Natural killer cell (primary cell): ENCODE results near the gene POP4. TPM values are rescaled to one million over a fixed set of nuclear protein-coding genes. Genes with fewer than 3 reads are reported as not detected.

Source experiments
- ATAC-seq, 3 donors: fragments of 150-1000 bp in 2 of 3; fragments of 200-7000 bp in 1 of 3; cut with Tn5 transposase; 1 replicate in 1 of 3; 2 replicates in 2 of 3; pipeline ENCODE4 v1.10.0; 2021; ENCODE audit warnings: mild to moderate bottlenecking in 2 of 3, moderate library complexity in 2 of 3
- DNase-seq, 2 donors: peaks; one replicate each; pipeline versions ENCODE4 v3.0.0 to v3.0.0-alpha.2; 2013 to 2021; ENCODE audit warnings: mixed read lengths in 1 of 2
- H3K27ac ChIP-seq: one replicate; pipeline ENCODE4 v1.5.1; 2013; ENCODE audit warnings: mild to moderate bottlenecking, low read length
- H3K27me3 ChIP-seq: one replicate; pipeline ENCODE4 v1.6.1; 2013; ENCODE audit warnings: low read length; ENCODE audit not compliant: control insufficient read depth, insufficient read depth
- H3K36me3 ChIP-seq: one replicate; pipeline ENCODE4 v1.6.1; 2013; ENCODE audit warnings: low read length; ENCODE audit not compliant: control insufficient read depth, insufficient read depth
- H3K4me1 ChIP-seq: one replicate; pipeline ENCODE4 v1.6.1; 2013; ENCODE audit warnings: low read length; ENCODE audit not compliant: control insufficient read depth, insufficient read depth
- H3K4me3 ChIP-seq: one replicate; pipeline ENCODE4 v1.5.1; 2013; ENCODE audit warnings: low read length
- H3K9me3 ChIP-seq: one replicate; pipeline ENCODE4 v1.6.1; 2013; ENCODE audit warnings: low read length; ENCODE audit not compliant: control insufficient read depth, insufficient read depth
- H3K27ac Mint-ChIP-seq, 2 donors: one replicate each; pipeline ENCODE4 v1.8.0; 2022; ENCODE audit warnings: mild to moderate bottlenecking in 2 of 2, mixed read lengths in 2 of 2, moderate library complexity in 1 of 2
- H3K27me3 Mint-ChIP-seq, 2 donors: one replicate each; pipeline ENCODE4 v1.8.0; 2022; ENCODE audit warnings: low read depth in 2 of 2, mixed read lengths in 2 of 2
- H3K36me3 Mint-ChIP-seq: one replicate; pipeline ENCODE4 v1.8.0; 2022; ENCODE audit warnings: mixed read lengths
- H3K4me1 Mint-ChIP-seq, 2 donors: one replicate each; pipeline ENCODE4 v1.8.0; 2022; ENCODE audit warnings: mixed read lengths in 2 of 2
- H3K4me3 Mint-ChIP-seq: one replicate; pipeline ENCODE4 v1.8.0; 2022; ENCODE audit warnings: mild to moderate bottlenecking, moderate library complexity, mixed read lengths
- H3K9me3 Mint-ChIP-seq, 2 donors: one replicate each; pipeline ENCODE4 v1.8.0; 2022; ENCODE audit warnings: mixed read lengths in 2 of 2
- WGBS: methylation state at CpG from one replicate; pipeline ENCODE4 v1.1.7; 2013; ENCODE audit warnings: missing lambda C conversion rate; ENCODE audit not compliant: insufficient coverage; 5-methylcytosine and 5-hydroxymethylcytosine counted together
- intact Hi-C: fragments of 100-400 bp; cut with micrococcal nuclease; formaldehyde crosslinking; loops from one replicate; pipeline ENCODE4 v1.14.2; 2022
- total RNA-seq, 4 donors: library from RNA; stranded (reverse); fragments of 120-200 nt in 1 of 4; gene quantifications; one replicate each; pipeline versions ENCODE4 v1.2.3 to v1.2.4, GENCODE V29; 2013 to 2022
- TF ChIP-seq, protein P1 (sequence below): fragments of 200-600 bp; IDR thresholded peaks from one replicate; pipeline ENCODE4 v1.8.0; 2022; ENCODE audit warnings: antibody characterized with exemption

Gene POP4
- total RNA-seq, 3 donors from 2014 or later (not counting 1 experiment from before 2014, with no cell fraction given): 46.4 to 60.1 (median 46.4) TPM

DNA sequence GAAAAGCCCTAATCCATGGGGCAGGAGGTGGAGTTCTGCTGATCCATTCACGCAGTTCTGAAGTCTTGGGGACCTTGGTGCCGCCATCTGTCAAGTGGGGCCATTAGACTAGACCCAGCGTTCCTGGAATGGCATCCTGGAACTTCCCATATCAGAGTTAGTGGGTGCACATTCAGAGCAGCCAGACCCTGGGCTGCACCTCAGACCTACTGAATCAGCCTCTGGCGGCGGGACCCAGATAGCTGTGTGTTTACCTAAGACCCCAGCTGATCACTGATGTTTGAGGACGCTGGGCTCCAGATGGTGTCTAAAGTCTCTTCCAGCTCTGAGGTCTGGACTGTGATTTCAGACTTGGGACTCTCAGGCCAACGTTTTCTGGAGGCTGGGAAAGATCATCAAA is 12.8 kb downstream of the POP4 start:
- peaks cover 39% of the 10 kb centered on the region for H3K4me1 ChIP-seq
- no peaks in the 10 kb centered on the region for H3K9me3 Mint-ChIP-seq
- ATAC-seq: no peak
- peaks cover 23% of the 10 kb centered on the region for H3K36me3 ChIP-seq
- peaks cover 11% of the 10 kb centered on the region for H3K36me3 Mint-ChIP-seq
- intact Hi-C loops: loop anchor here (10.0 kb wide), 1 partner anchor 256 kb away; no protein-coding TSS in a partner anchor
- WGBS: 90% methylated on average over 7 of the region's 7 CpGs
- H3K4me3 Mint-ChIP-seq: no peak overlapping the region
- no peak overlapping the region for H3K27ac Mint-ChIP-seq
- no peaks in the 10 kb centered on the region for H3K27me3 Mint-ChIP-seq
- no peaks in the 10 kb centered on the region for H3K9me3 ChIP-seq
- no peaks in the 10 kb centered on the region for H3K27me3 ChIP-seq
- H3K27ac ChIP-seq: no peak overlapping the region
- TF ChIP-seq, protein P1, sequence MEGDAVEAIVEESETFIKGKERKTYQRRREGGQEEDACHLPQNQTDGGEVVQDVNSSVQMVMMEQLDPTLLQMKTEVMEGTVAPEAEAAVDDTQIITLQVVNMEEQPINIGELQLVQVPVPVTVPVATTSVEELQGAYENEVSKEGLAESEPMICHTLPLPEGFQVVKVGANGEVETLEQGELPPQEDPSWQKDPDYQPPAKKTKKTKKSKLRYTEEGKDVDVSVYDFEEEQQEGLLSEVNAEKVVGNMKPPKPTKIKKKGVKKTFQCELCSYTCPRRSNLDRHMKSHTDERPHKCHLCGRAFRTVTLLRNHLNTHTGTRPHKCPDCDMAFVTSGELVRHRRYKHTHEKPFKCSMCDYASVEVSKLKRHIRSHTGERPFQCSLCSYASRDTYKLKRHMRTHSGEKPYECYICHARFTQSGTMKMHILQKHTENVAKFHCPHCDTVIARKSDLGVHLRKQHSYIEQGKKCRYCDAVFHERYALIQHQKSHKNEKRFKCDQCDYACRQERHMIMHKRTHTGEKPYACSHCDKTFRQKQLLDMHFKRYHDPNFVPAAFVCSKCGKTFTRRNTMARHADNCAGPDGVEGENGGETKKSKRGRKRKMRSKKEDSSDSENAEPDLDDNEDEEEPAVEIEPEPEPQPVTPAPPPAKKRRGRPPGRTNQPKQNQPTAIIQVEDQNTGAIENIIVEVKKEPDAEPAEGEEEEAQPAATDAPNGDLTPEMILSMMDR: no peak
- no peak for DNase-seq
- H3K4me3 ChIP-seq: no peak overlapping the region
- peaks cover 38 to 50% of the 10 kb centered on the region in 2 donors for H3K4me1 Mint-ChIP-seq

- H3K4me1 ChIP-seq: peaks cover 59% of the 10 kb centered on the region
- TF ChIP-seq, protein P1: no peak
- no peaks in the 10 kb centered on the region for H3K36me3 Mint-ChIP-seq
- peak overlapping the region; percentile 65 to 96 for H3K27ac Mint-ChIP-seq
- peaks cover 5% of the 10 kb centered on the region for H3K36me3 ChIP-seq
- 24% methylated on average over 15 of the region's 15 CpGs for WGBS
- H3K27ac ChIP-seq: no peak overlapping the region
- H3K4me1 Mint-ChIP-seq: peaks cover 49 to 62% of the 10 kb centered on the region in 2 donors
- intact Hi-C loops: loop anchor here (5.0 kb wide), 1 partner anchor 46 kb away; the partner anchor contains the start of gene PLEKHF1
- no peaks in the 10 kb centered on the region for H3K9me3 Mint-ChIP-seq
- peak overlapping the region; percentile 73 for H3K4me3 Mint-ChIP-seq
- ATAC-seq (peak in 2 of 3 donors; percentile 24 to 48), DNase-seq (peak; percentile 31 to 46)
- H3K9me3 ChIP-seq: no peaks in the 10 kb centered on the region
- no peak overlapping the region for H3K4me3 ChIP-seq
- H3K27me3 Mint-ChIP-seq: no peaks in the 10 kb centered on the region
- no peaks in the 10 kb centered on the region for H3K27me3 ChIP-seq
These were observed 14.9 kb downstream of the POP4 start for GRCh38 chr19:29620931-29621351.

DNA sequence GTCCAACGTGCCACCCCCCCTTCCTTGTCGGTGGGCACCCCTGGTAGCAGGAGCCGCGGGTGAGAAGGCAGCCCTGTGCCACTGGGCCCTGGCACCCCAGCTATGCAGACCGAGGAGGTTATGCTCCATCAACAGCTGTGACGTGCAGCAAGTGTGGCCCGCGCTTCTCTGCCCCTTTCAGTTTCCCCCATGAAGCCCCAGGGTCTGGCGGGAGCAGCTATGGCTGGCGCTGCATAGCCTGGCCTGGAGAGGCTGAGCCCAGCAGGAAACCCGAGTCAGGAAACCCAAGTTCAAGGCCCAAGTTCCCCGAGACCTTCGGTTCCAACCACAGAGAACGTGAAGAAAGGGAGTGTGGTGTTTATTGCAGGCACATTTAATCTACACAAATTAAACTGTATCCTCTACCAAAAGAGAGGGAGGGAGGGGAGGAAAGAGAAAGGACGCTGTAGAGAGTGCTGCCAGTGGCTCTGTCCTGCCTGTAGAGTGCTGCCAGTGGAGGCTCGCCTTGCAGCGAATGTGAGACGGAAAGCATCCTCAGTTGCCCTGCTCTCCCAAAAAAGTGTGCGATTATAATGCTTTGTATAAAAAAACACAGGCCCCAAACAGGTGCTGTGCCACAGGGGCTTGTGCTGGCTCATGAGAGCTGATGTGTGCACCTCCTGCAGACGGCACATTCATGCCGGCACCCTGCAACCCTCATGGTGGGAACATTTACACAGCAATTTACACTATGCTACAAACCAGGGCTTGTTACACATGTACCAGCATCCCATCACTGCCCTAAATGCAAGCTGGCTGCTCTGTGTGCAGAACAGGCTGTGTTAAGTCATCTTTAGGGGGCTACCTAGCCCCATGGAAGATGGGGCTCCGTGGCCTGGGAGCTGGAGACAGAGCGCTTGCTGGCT is 16.3 kb downstream of the POP4 start:
- H3K9me3 Mint-ChIP-seq: no peaks in the 10 kb centered on the region
- no peaks in the 10 kb centered on the region for H3K27me3 Mint-ChIP-seq
- Histone ChIP-seq H3K27ac (peak overlapping the region; percentile 50), H3K27me3 (no peaks in the 10 kb centered on the region), H3K9me3 (no peaks in the 10 kb centered on the region), H3K36me3 (no peaks in the 10 kb centered on the region), H3K4me1 (peaks cover 61% of the 10 kb centered on the region), H3K4me3 (no peak overlapping the region)
- H3K4me3 Mint-ChIP-seq: peak overlapping the region; percentile 73
- no peaks in the 10 kb centered on the region for H3K36me3 Mint-ChIP-seq
- peak overlapping the region; percentile 65 to 96 for H3K27ac Mint-ChIP-seq
- WGBS: 43% methylated on average over 20 of the region's 23 CpGs
- TF ChIP-seq, protein P1: no peak
- ATAC-seq: peak; percentile 74 to 79 (median 78)
- peak; percentile 46 to 65 for DNase-seq
- H3K4me1 Mint-ChIP-seq: peaks cover 49 to 59% of the 10 kb centered on the region in 2 donors
- intact Hi-C loops: loop anchor here (2.0 to 5.0 kb wide), 2 partner anchors 45 to 58 kb away; partner anchors contain the start of gene PLEKHF1
